NCI-H146 treated with DMSO at 0.1 percent for 48 hours (cell line): Measurements from ENCODE around the gene GUCY1A1.

Experiments used
- DNase-seq: peaks from one replicate; lab custom pipeline; 2025; ENCODE audit not compliant: unreplicated experiment; lab: John Stamatoyannopoulos, UW

The GUCY1A1 gene

GRCh38 chr4:155690044-155690837 lies 23.6 kb downstream of the GUCY1A1 start:
- no peak for DNase-seq

- no peak for DNase-seq
Observed at GRCh38 chr4:155692361-155692760, 25.7 kb downstream of the GUCY1A1 start.

GRCh38 chr4:155693015-155693663 lies 26.5 kb downstream of the GUCY1A1 start:
- DNase-seq = no peak

- no peak for DNase-seq
Observed at GRCh38 chr4:155694100-155694785, 27.6 kb downstream of the GUCY1A1 start.

GRCh38 chr4:155696226-155696625 lies 29.6 kb downstream of the GUCY1A1 start:
- DNase-seq = no peak

GRCh38 chr4:155696726-155697125 lies 30.1 kb downstream of the GUCY1A1 start:
- DNase-seq = no peak

- no peak for DNase-seq
Observed at GRCh38 chr4:155701827-155702226, 35.2 kb downstream of the GUCY1A1 start.

- DNase-seq = no peak
Observed at GRCh38 chr4:155703486-155704247, 37.0 kb downstream of the GUCY1A1 start.

- DNase-seq = no peak
Observed at GRCh38 chr4:155704841-155705404, 38.3 kb downstream of the GUCY1A1 start.

- DNase-seq = no peak
Observed at GRCh38 chr4:155705664-155706063, 39.0 kb downstream of the GUCY1A1 start.

- DNase-seq = no peak
Observed at GRCh38 chr4:155706147-155706546, 39.5 kb downstream of the GUCY1A1 start.

- no peak for DNase-seq
Observed at GRCh38 chr4:155707251-155707650, 40.6 kb downstream of the GUCY1A1 start.

- no peak for DNase-seq
Observed at GRCh38 chr4:155708782-155709181, 42.1 kb downstream of the GUCY1A1 start.

GRCh38 chr4:155709918-155710317 lies 43.3 kb downstream of the GUCY1A1 start:
- no peak for DNase-seq

- no peak for DNase-seq
Observed at GRCh38 chr4:155711556-155711955, 44.9 kb downstream of the GUCY1A1 start.

GRCh38 chr4:155712846-155713245 lies 46.2 kb downstream of the GUCY1A1 start:
- no peak for DNase-seq

GRCh38 chr4:155713911-155714310 lies 47.3 kb downstream of the GUCY1A1 start:
- no peak for DNase-seq

GRCh38 chr4:155722336-155722735 lies 55.7 kb downstream of the GUCY1A1 start:
- DNase-seq = no peak

GRCh38 chr4:155722816-155723499 lies 56.3 kb downstream of the GUCY1A1 start:
- DNase-seq = no peak

- DNase-seq = no peak
Observed at GRCh38 chr4:155724731-155725130, 58.1 kb downstream of the GUCY1A1 start.
